HuH-7 (cell line): ENCODE measurements around the gene SFXN5.

ENCODE experiments used
- DNase-seq: peaks from one replicate; pipeline ENCODE4 v3.0.0; 2011; ENCODE audit warnings: low spot score

Gene SFXN5

DNA sequence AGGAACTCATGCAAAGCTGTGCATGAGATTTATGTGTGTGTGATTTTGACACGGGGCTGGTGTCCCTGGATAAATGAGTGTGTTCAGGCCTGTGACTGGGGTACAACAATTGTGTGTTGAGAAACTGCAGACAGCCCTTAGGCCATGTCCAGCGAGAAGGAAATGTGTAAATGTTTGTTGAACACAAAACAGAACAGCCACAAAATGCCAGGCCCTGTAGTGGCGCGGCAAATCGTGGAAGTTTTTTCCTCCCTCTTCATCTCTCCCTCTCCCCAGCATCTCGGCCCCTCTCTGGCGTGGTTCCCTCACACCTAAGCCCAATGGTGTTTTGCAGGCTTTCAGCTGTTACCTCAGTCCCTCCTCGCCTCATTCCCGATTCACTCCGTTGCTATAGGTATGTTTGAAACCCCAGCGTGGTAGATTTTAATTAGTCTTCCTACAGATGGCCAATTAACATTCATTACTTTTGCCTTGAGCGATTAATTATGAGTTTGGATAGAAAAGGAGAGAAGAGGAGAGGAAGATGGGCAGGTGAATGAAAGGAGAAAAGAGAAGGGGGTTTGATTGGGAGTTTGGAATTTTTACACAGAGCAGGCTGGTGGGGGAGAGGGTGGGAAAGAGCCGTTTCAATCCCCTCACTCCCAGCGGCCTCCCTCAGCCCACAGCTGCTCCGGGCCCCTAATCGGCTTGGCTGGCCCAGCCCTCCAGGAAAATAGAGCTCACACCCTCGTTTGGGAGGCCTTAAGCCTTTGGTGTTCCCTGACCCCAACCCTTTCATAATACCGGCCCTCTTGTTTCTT lies 173.5 kb downstream of the SFXN5 start:
- no peak for DNase-seq

DNA sequence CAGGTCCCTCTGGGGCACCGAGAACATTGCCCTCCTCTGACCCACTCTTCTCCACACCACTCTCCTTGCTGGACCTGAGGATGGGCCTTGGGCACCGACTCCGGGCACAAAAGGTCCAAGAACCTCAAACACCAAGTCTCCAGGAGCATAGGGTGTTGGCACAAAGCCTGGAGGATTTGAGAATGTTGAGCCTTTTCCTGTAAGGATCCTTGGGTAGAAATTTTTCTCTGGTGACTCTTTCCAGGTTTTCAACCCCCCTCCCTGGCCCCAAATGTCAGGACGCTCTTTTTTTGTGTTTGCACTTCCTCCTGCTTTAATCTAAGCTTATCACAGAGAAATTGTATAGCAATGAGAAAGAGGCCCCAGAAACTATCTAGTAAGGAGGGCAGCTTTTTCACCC lies 175.1 kb downstream of the SFXN5 start:
- DNase-seq: no peak

DNA sequence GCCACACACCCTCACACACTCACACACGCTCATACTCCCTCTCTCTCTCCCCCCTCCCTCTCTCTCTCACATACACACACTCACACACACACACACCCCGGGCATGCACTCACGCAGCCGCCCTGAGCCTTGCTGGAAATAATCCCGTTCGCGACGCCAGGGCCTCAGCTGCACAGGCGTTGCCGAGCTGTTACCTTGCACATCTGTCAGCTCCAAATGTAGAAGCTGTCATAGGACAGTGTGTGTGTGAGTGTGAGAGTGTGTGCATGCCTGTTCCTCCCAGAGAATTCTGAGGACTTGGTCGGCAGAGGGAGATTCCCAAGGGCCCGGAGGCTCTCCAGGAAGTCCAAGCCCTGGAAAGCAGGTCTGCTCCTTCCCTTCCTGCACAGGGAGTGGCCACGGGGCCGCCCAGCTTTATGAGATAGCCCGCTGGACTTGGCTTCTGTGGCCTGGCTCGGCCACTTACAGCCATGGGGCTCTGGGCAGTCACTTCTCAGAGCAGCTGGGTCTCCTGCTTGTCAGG lies 175.7 kb downstream of the SFXN5 start:
- no peak for DNase-seq

DNA sequence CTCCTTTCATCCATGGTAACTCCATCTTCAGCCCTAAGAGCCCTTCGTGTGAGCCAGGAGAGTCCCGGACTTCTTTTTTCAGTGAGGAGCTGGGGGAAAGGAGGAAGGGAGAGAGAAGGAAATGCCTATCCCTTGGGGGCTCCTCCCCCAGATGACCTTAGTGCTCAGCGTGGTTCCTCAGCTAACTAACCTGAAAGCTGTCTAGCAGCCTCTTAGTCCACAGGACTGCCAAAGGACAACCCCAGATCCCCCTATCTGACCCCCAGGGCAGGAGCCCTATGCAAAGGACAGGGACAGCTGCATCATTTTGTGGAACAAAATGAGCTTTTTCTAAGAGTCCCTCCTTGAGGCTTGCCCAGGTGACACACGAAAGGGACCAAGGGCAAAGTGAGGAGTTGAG lies 176.4 kb downstream of the SFXN5 start:
- no peak for DNase-seq

DNA sequence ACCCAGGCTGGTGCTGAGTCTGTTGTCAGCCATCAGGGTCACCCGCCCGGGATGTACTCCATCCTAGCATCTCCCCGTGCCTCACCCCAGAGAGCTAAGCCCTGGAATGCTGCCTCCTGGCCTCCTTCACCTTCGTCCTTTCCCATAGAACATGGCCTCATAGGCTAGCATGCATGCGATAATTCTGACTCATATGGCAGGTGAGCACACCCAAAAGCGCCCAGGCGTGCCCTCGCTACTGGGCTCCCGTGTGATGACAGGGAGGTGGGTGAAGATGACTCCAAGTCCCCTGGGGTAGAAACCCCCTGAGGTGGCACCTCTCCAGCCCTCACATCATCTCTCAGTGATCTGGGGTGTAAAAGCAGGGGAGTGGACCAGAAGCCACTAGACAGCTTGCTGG lies 177.0 kb downstream of the SFXN5 start:
- no peak for DNase-seq

DNA sequence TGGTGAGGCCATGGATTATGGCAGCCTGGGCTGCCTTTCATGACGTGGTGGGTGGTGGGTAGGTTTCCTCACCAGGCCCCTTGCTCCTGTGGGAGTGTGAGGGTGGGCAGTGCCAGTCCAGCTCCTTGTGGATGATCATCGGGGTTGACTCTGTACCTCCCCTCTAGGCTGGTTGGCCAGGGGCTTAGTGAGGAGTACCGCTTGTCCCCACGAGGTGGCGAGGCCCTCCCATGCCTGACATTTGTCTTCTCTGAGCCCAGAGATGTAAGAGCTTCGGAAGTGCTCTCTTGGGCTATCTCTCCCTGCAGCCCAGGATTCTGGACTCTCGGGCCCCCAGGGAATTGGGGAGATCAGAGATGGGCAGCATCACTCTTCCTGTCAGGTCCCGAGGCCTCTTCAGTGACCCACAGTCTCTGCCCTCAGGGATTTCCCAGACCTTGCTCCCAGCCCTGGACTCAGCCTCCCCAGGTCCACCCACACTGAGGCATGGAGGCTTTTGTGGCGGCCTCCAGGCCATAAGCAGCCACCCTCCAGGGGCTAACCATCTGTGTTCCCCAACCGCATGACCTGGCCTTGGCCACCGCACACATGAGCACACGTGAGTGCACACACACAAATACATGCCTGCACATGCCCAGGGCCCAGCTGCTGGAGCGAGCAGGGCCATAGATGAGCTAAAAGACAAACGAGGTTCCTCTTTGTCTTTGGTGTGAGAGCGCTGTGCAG lies 177.8 kb downstream of the SFXN5 start:
- peak; percentile 81 for DNase-seq

DNA sequence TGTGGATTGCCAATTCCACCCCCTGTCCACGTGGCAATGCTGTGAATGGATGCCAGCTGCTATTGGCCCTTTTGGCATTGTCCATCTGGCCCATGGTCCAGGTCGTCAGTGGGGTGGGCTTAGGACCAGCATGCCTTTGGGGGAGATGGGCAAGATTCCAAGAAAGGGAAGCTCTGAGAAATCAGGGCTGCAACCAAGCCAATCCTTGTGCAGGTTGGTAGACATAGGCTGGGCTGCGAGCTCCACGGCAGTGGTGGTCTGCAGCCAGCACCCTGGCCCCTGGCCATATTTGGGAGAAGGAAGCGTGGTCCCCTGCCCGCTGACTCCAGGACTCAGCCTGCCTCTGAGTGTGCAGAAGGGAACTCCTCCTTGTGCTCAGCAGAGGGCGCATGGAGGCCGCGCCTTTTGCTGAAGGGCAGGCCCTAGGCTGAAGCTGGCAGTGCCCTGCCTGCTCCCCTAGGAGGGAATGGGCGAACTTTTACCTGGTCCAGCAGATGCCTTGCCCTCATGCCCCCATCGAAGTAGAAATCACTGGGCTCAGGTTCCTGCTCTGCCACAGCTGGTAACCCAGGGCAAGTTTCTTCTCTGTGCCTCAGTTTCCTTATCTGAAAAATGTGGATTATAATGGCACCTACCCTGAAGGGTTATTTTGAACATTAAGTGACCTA lies 178.9 kb downstream of the SFXN5 start:
- peak; percentile 80 for DNase-seq
